PC-9 (cell line): ENCODE measurements around the gene PPP2R5E.

Experiments used
- CTCF ChIP-seq: fragments of 200-600 bp; sonication (generic); conservative IDR thresholded peaks from 2 replicates; pipeline ENCODE4 v1.6.1; 2017; ENCODE audit warnings: mixed run types, antibody characterized with exemption, mild to moderate bottlenecking, moderate library complexity
- EZH2 ChIP-seq: fragments of 200-600 bp; sonication (generic); IDR thresholded peaks from 2 replicates; pipeline ENCODE4 v1.8.0; 2017; ENCODE audit warnings: antibody characterized with exemption, low read depth

DNA sequence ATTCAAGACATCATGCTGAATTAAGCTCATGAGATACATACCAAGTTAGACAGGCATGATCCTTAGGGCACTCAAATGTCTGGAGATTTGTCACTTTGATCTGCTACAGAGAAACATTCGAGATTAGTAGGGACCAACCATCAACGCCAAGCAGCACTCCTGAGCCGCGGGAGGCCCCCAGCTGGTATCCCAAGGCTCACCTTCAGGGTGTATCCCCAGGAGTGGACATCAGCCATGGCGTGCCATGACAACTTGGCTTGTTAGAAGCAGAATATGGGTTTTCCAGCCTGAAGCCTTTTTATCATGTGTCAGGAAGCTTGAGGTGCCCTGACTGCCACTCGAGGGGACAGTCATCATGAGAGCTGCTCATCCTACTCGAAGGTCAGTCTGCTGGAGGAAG is 185.3 kb downstream of the PPP2R5E start:
- TF ChIP-seq CTCF (no peak), EZH2 (no peak)
